Stomach (tissue), 9 donors: Measurements from ENCODE around the gene BOLA2B. TPM values are rescaled to one million over a fixed set of nuclear protein-coding genes. Genes with fewer than 3 reads are reported as not detected.

Experiments
- DNase-seq, 2 donors: peaks; one replicate each; pipeline versions ENCODE4 v3.0.0 to v3.0.0-alpha.2; 2013 to 2019
- H3K27ac ChIP-seq, 5 donors: fragments of 200-600 bp in 4 of 5; sonication (generic) in 4 of 5; one replicate each; pipeline ENCODE4 v1.5.1; 2013 to 2019; ENCODE audit warnings: mild to moderate bottlenecking in 1 of 5, moderate library complexity in 1 of 5
- H3K27me3 ChIP-seq, 3 donors: fragments of 200-600 bp; sonication (generic); one replicate each; pipeline ENCODE4 v1.5.1; 2017 to 2019; ENCODE audit warnings: mixed run types in 1 of 3
- H3K36me3 ChIP-seq, 4 donors: fragments of 200-600 bp; sonication (generic); 1 replicate in 3 of 4; 2 replicates in 1 of 4; pipeline ENCODE4 v1.5.1; 2016 to 2019
- H3K4me1 ChIP-seq, 4 donors: fragments of 200-600 bp; sonication (generic); one replicate each; pipeline ENCODE4 v1.5.1; 2016 to 2019
- H3K4me3 ChIP-seq, 4 donors: fragments of 200-600 bp; sonication (generic) in 3 of 4; one replicate each; pipeline ENCODE4 v1.5.1; 2016 to 2019; ENCODE audit warnings: mild to moderate bottlenecking in 1 of 4
- H3K9me3 ChIP-seq, 4 donors: fragments of 200-600 bp; sonication (generic); one replicate each; pipeline ENCODE4 v1.5.1; 2016 to 2019
- EP300 ChIP-seq: sonication (generic); formaldehyde crosslinking; IDR thresholded peaks from one replicate; pipeline ENCODE4 v1.6.1; 2017; ENCODE audit warnings: antibody characterized with exemption
- POLR2A ChIP-seq, 4 donors: fragments of 450-650 bp; IDR thresholded peaks; one replicate each; pipeline ENCODE4 v1.6.1; 2016; ENCODE audit warnings: antibody characterized with exemption in 4 of 4, control low read depth in 2 of 4, mild to moderate bottlenecking in 1 of 4, moderate library complexity in 1 of 4
- POLR2AphosphoS5 ChIP-seq, 3 donors: sonication (generic); formaldehyde crosslinking; IDR thresholded peaks; one replicate each; pipeline ENCODE4 v1.6.1; 2016; ENCODE audit warnings: antibody characterized with exemption in 3 of 3
- WGBS, 5 donors: extraction: QIAGEN DNeasy Blood & Tissue Kit in 3 of 5; methylation state at CpG; one replicate each; pipeline versions ENCODE4 v1.1.5 to v1.1.7; 2013 to 2018; 5-methylcytosine and 5-hydroxymethylcytosine counted together
- intact Hi-C: fragments of 100-400 bp; cut with DNase I; formaldehyde crosslinking; loops from one replicate; pipeline ENCODE4 v1.15.1; 2023; ENCODE audit warnings: low total_unique reads
- polyA plus RNA-seq, 3 donors: library from polyadenylated mRNA; stranded (reverse); fragments of 200-250 nt; gene quantifications; one replicate each; pipeline ENCODE4 v1.2.3, GENCODE V29; 2013
- small RNA-seq, 4 donors: library from RNA; depleted of rRNA; stranded (forward); fragments of <200 nt; gene quantifications; one replicate each; pipeline ENCODE3, GENCODE V24; 2016
- total RNA-seq, 5 donors: library from RNA; depleted of rRNA; stranded (reverse); fragments of >200 nt; gene quantifications; one replicate each; pipeline versions ENCODE4 v1.1.0 to v1.2.3, GENCODE V29; 2014 to 2016
- TF ChIP-seq, protein P1 (sequence below), 7 experiments: fragments of 450-650 bp in 4 of 7; fragments of 200-600 bp in 3 of 7; sonication (generic) in 3 of 7; IDR thresholded peaks; one replicate each; pipeline ENCODE4 v1.5.1; 2016 to 2019; ENCODE audit warnings: antibody characterized with exemption in 7 of 7, control low read depth in 2 of 7, mild to moderate bottlenecking in 1 of 7
- donor health status: healthy with polysubstance abuse.
- donor health status: Bipolar disorder and iron deficiency.
- donor health status: healthy.

Gene BOLA2B
- total and polyA plus RNA-seq, 8 donors = 21.3 to 415 (median 281) TPM; not detected in 1

DNA sequence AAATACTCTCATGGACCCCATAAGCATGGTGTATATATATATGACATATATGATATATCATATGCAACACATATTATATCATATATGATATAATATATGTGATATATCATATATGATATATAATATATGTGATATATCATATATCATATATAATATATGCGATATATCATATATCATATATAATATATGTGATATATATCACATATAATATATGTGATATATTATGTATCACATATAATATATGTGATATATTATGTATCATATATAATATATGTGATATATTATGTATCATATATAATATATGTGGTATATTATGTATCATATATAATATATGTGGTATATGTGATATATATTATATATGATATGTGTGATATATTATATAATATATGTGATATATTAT lies 48.5 kb downstream of the BOLA2B start:
- H3K36me3 ChIP-seq = no peaks in the 10 kb centered on the region
- H3K4me1 ChIP-seq = peaks cover 0 to 10% (median 5%) of the 10 kb centered on the region in 4 donors
- H3K27ac ChIP-seq = no peak overlapping the region
- H3K27me3 ChIP-seq = no peaks in the 10 kb centered on the region
- DNase-seq = no peak
- TF ChIP-seq EP300 (no peak), POLR2AphosphoS5 (IDR thresholded peaks at IDR 0.05) (no peak), POLR2A (IDR thresholded peaks at IDR 0.05) (no peak)
- TF ChIP-seq, protein P1, sequence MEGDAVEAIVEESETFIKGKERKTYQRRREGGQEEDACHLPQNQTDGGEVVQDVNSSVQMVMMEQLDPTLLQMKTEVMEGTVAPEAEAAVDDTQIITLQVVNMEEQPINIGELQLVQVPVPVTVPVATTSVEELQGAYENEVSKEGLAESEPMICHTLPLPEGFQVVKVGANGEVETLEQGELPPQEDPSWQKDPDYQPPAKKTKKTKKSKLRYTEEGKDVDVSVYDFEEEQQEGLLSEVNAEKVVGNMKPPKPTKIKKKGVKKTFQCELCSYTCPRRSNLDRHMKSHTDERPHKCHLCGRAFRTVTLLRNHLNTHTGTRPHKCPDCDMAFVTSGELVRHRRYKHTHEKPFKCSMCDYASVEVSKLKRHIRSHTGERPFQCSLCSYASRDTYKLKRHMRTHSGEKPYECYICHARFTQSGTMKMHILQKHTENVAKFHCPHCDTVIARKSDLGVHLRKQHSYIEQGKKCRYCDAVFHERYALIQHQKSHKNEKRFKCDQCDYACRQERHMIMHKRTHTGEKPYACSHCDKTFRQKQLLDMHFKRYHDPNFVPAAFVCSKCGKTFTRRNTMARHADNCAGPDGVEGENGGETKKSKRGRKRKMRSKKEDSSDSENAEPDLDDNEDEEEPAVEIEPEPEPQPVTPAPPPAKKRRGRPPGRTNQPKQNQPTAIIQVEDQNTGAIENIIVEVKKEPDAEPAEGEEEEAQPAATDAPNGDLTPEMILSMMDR (IDR thresholded peaks at IDR 0.05) = no peak
- peaks cover 0 to 15% (median 9%) of the 10 kb centered on the region in 4 donors for H3K9me3 ChIP-seq
- WGBS, 5 donors = 44 to 93% (median 48%) methylated on average over 1 of the region's 1 CpG
- intact Hi-C loops = no loop called here
- H3K4me3 ChIP-seq = no peak overlapping the region

DNA sequence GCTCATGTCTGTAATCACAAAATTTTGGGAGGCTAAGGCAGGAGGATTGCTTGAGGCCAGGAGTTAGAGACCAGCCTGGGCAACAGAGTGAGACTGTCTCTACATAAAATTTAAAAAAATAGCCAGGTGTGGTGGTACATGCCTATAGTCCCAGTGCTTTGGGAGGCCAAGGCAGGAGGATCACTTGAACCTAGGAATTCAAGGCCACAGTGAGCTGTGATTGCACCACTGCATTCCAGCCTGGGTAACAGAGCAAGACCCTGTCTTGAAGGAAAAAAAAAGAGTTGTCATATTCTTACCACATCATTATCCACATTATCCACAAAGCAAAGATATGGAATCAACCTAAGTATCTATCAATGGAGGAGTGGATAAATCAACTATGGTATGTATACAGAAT lies 49.4 kb downstream of the BOLA2B start:
- Histone ChIP-seq H3K9me3 (peaks cover 0 to 6% (median 3%) of the 10 kb centered on the region in 4 donors), H3K27me3 (no peaks in the 10 kb centered on the region), H3K4me1 (peaks cover 0 to 18% (median 7%) of the 10 kb centered on the region in 4 donors), H3K36me3 (no peaks in the 10 kb centered on the region), H3K27ac (no peak overlapping the region), H3K4me3 (no peak overlapping the region)
- no peak for DNase-seq
- intact Hi-C loops = no loop called here
- TF ChIP-seq POLR2A (IDR thresholded peaks at IDR 0.05) (no peak), EP300 (no peak), POLR2AphosphoS5 (IDR thresholded peaks at IDR 0.05) (no peak)
- TF ChIP-seq, protein P1 (IDR thresholded peaks at IDR 0.05) = no peak

DNA sequence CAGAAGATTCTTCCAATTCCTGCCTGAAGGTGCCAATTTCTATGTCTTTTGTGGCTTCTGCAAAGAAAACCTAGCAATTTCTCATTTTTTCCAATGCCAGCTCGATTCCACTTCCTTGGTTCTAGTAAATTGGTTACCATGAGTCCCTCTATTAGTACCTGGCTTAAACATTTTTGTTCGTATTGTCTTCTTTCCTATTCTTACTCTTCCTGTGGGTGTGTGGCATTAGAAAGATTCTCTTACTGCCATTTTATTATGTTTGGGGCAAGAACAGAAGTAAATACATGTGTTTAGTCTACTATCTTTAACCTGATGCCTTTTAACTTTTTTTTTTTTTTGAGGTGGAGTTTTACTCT lies 50.1 kb downstream of the BOLA2B start:
- Histone ChIP-seq H3K4me1 (peaks cover 0 to 21% (median 7%) of the 10 kb centered on the region in 4 donors), H3K27me3 (no peaks in the 10 kb centered on the region), H3K36me3 (no peaks in the 10 kb centered on the region), H3K9me3 (no peaks in the 10 kb centered on the region), H3K27ac (no peak overlapping the region), H3K4me3 (no peak overlapping the region)
- 56 to 75% (median 69%) methylated on average over 2 of the region's 2 CpGs for WGBS, 5 donors
- intact Hi-C loops = no loop called here
- no peak for DNase-seq
- TF ChIP-seq, protein P1 (IDR thresholded peaks at IDR 0.05) = no peak
- TF ChIP-seq EP300 (no peak), POLR2A (IDR thresholded peaks at IDR 0.05) (no peak), POLR2AphosphoS5 (IDR thresholded peaks at IDR 0.05) (no peak)

Small RNA genes lying within 50 kb of the gene (small RNA-seq; reads per million reads assigned to genes)
- gene AC106782.4 = 0 reads per million in 4 donors

Other genes with a start within 250 kb of the BOLA2B start
- gene TMEM219, start 231.6 kb downstream of the BOLA2B start, total RNA-seq = 100 to 1,000 TPM in 1 of 5 donors, 10 to 100 TPM in 4; 32.1 to 238 (median 60.5) TPM
- 100 to 1,000 TPM; 190 to 286 (median 212) TPM for gene TMEM219, start 231.6 kb downstream of the BOLA2B start, polyA plus RNA-seq
- 100 to 1,000 TPM in 1 of 5 donors, 10 to 100 TPM in 4; 33.8 to 135 (median 36.6) TPM for gene TAOK2, start 219.8 kb downstream of the BOLA2B start, total RNA-seq
- gene TAOK2, start 219.8 kb downstream of the BOLA2B start, polyA plus RNA-seq = 10 to 100 TPM; 12.5 to 22.6 (median 14.5) TPM
- 10 to 100 TPM in 1 of 5 donors, 1 to 10 TPM in 4; 1.8 to 13.4 (median 5.1) TPM for gene HIRIP3, start 198.0 kb downstream of the BOLA2B start, total RNA-seq
- gene HIRIP3, start 198.0 kb downstream of the BOLA2B start, polyA plus RNA-seq = 10 to 100 TPM; 13.6 to 14.8 (median 13.7) TPM
- 100 to 1,000 TPM in 1 of 5 donors, 10 to 100 TPM in 3, 1 to 10 TPM in 1; 3.5 to 319 (median 18.2) TPM for gene INO80E, start 197.4 kb downstream of the BOLA2B start, total RNA-seq
- gene INO80E, start 197.4 kb downstream of the BOLA2B start, polyA plus RNA-seq = 100 to 1,000 TPM in 1 of 3 donors, 10 to 100 TPM in 2; 45.7 to 109 (median 59.0) TPM
- gene DOC2A, start 182.6 kb downstream of the BOLA2B start, total RNA-seq = 10 to 100 TPM in 1 of 5 donors, under 1 TPM in 1, not detected in 3; 0.72 to 20.9 TPM
- gene DOC2A, start 182.6 kb downstream of the BOLA2B start, polyA plus RNA-seq = 1 to 10 TPM in 1 of 3 donors, under 1 TPM in 1, not detected in 1; 0.75 to 2.8 TPM
- not detected for gene C16orf92, start 170.5 kb downstream of the BOLA2B start, total RNA-seq
- gene C16orf92, start 170.5 kb downstream of the BOLA2B start, polyA plus RNA-seq = not detected
- gene TLCD3B, start 162.4 kb downstream of the BOLA2B start, total RNA-seq = under 1 TPM in 1 of 5 donors, not detected in 4; 0.92 TPM
- under 1 TPM in 1 of 3 donors, not detected in 2; 0.18 TPM for gene TLCD3B, start 162.4 kb downstream of the BOLA2B start, polyA plus RNA-seq
- gene ALDOA, start 127.9 kb downstream of the BOLA2B start, total RNA-seq = 1,000 to 10,000 TPM in 1 of 5 donors, 100 to 1,000 TPM in 4; 180 to 2,515 (median 698) TPM
- gene ALDOA, start 127.9 kb downstream of the BOLA2B start, polyA plus RNA-seq = 1,000 to 10,000 TPM in 1 of 3 donors, 100 to 1,000 TPM in 2; 740 to 1,310 (median 887) TPM
- gene PPP4C, start 117.7 kb downstream of the BOLA2B start, total RNA-seq = 10 to 100 TPM; 21.4 to 86.1 (median 63.6) TPM
- gene PPP4C, start 117.7 kb downstream of the BOLA2B start, polyA plus RNA-seq = 100 to 1,000 TPM in 1 of 3 donors, 10 to 100 TPM in 2; 76.1 to 118 (median 93.3) TPM
- 10 to 100 TPM in 1 of 5 donors, 1 to 10 TPM in 1, not detected in 3; 3.8 to 25.0 TPM for gene TBX6, start 101.7 kb downstream of the BOLA2B start, total RNA-seq
- gene TBX6, start 101.7 kb downstream of the BOLA2B start, polyA plus RNA-seq = 1 to 10 TPM; 1.1 to 2.5 (median 2.1) TPM
- gene YPEL3, start 97.5 kb downstream of the BOLA2B start, total RNA-seq = 100 to 1,000 TPM in 1 of 5 donors, 10 to 100 TPM in 4; 13.9 to 116 (median 37.9) TPM
- 100 to 1,000 TPM; 103 to 162 (median 111) TPM for gene YPEL3, start 97.5 kb downstream of the BOLA2B start, polyA plus RNA-seq
- gene GDPD3, start 80.1 kb downstream of the BOLA2B start, total RNA-seq = 100 to 1,000 TPM in 1 of 5 donors, 1 to 10 TPM in 4; 1.8 to 178 (median 7.2) TPM
- gene GDPD3, start 80.1 kb downstream of the BOLA2B start, polyA plus RNA-seq = 10 to 100 TPM in 1 of 3 donors, 1 to 10 TPM in 2; 4.4 to 15.9 (median 4.6) TPM
- gene MAPK3, start 70.4 kb downstream of the BOLA2B start, total RNA-seq = 100 to 1,000 TPM in 3 of 5 donors, 10 to 100 TPM in 2; 21.5 to 290 (median 111) TPM
- gene MAPK3, start 70.4 kb downstream of the BOLA2B start, polyA plus RNA-seq = 100 to 1,000 TPM in 1 of 3 donors, 10 to 100 TPM in 2; 39.9 to 203 (median 68.2) TPM
- gene CORO1A, start 10.1 kb downstream of the BOLA2B start, total RNA-seq = 10 to 100 TPM; 13.0 to 30.3 (median 18.7) TPM
- gene CORO1A, start 10.1 kb downstream of the BOLA2B start, polyA plus RNA-seq = 10 to 100 TPM; 34.2 to 42.5 (median 37.3) TPM
- 10 to 100 TPM in 3 of 5 donors, 1 to 10 TPM in 2; 2.3 to 86.9 (median 19.0) TPM for gene SLX1A, start 209 bp upstream of the BOLA2B start, total RNA-seq
- 10 to 100 TPM; 80.8 to 86.0 (median 84.2) TPM for gene SLX1A, start 209 bp upstream of the BOLA2B start, polyA plus RNA-seq
- 100 to 1,000 TPM in 1 of 5 donors, 10 to 100 TPM in 3, 1 to 10 TPM in 1; 4.2 to 118 (median 63.6) TPM for gene SULT1A3, start 5.6 kb upstream of the BOLA2B start, total RNA-seq
- gene SULT1A3, start 5.6 kb upstream of the BOLA2B start, polyA plus RNA-seq = 10 to 100 TPM; 23.8 to 53.2 (median 42.2) TPM
- 1 to 10 TPM in 4 of 5 donors, not detected in 1; 1.6 to 6.4 (median 3.0) TPM for gene NPIPB13, start 54.8 kb upstream of the BOLA2B start, total RNA-seq
- gene NPIPB13, start 54.8 kb upstream of the BOLA2B start, polyA plus RNA-seq = 1 to 10 TPM; 1.7 to 5.5 (median 2.6) TPM
- 10 to 100 TPM in 4 of 5 donors, 1 to 10 TPM in 1; 8.8 to 30.8 (median 18.3) TPM for gene CD2BP2, start 161.6 kb upstream of the BOLA2B start, total RNA-seq
- gene CD2BP2, start 161.6 kb upstream of the BOLA2B start, polyA plus RNA-seq = 10 to 100 TPM; 37.1 to 45.2 (median 41.4) TPM
- gene TBC1D10B, start 176.8 kb upstream of the BOLA2B start, total RNA-seq = 10 to 100 TPM; 25.1 to 89.2 (median 33.2) TPM
- gene TBC1D10B, start 176.8 kb upstream of the BOLA2B start, polyA plus RNA-seq = 10 to 100 TPM; 20.5 to 25.0 (median 22.0) TPM
- gene MYL11, start 181.1 kb upstream of the BOLA2B start, total RNA-seq = not detected
- gene MYL11, start 181.1 kb upstream of the BOLA2B start, polyA plus RNA-seq = 1 to 10 TPM in 2 of 3 donors, not detected in 1; 1.6 to 4.7 TPM
- gene SEPTIN1, start 188.9 kb upstream of the BOLA2B start, total RNA-seq = 1 to 10 TPM in 3 of 5 donors, under 1 TPM in 1, not detected in 1; 0.72 to 6.2 (median 3.9) TPM
- 10 to 100 TPM in 1 of 3 donors, 1 to 10 TPM in 2; 5.2 to 10.5 (median 7.0) TPM for gene SEPTIN1, start 188.9 kb upstream of the BOLA2B start, polyA plus RNA-seq
- gene ZNF48, start 201.8 kb upstream of the BOLA2B start, total RNA-seq = 10 to 100 TPM in 1 of 5 donors, 1 to 10 TPM in 4; 4.0 to 33.6 (median 5.4) TPM
- gene ZNF48, start 201.8 kb upstream of the BOLA2B start, polyA plus RNA-seq = 1 to 10 TPM; 3.9 to 5.5 (median 4.6) TPM
- gene ZNF771, start 213.9 kb upstream of the BOLA2B start, total RNA-seq = 10 to 100 TPM in 2 of 5 donors, 1 to 10 TPM in 3; 1.2 to 28.7 (median 6.7) TPM
- gene ZNF771, start 213.9 kb upstream of the BOLA2B start, polyA plus RNA-seq = 10 to 100 TPM in 1 of 3 donors, 1 to 10 TPM in 2; 3.4 to 11.0 (median 6.5) TPM
- 10 to 100 TPM in 4 of 5 donors, not detected in 1; 15.5 to 47.8 (median 27.1) TPM for gene DCTPP1, start 236.4 kb upstream of the BOLA2B start, total RNA-seq
- gene DCTPP1, start 236.4 kb upstream of the BOLA2B start, polyA plus RNA-seq = 10 to 100 TPM; 28.0 to 50.2 (median 50.1) TPM